ENCODE results near the gene JCHAIN.
"Not testable (repeated sequence)": the region's sequence is repeated elsewhere in the genome, so short reads cannot be mapped to it uniquely, and the experiment has no call there.

Gene JCHAIN

DNA sequence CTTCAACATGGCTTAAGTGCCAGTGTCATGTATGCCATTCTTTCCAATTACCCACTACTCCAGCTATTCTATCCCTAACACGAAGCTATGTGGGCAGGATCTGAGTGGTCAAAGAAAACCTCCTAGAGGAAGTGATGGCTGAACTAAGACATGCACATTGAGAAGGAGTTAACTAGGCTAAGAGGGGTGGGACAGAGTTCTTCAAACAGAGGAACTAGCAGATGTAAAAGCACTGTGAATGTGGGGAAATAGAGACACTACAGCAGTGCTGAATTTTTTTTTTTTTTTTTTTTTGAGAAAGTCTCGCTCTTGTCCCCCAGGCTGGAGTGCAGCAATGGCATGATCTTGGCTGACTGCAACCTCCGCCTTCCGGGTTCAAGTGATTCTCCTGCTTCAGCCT, 6.2 kb downstream of the JCHAIN start:
- Histone ChIP-seq H3K9me3 (replicated peaks in 1 of 11) (no peaks in the 10 kb centered on the region), H3K27me3 (no peaks in the 10 kb centered on the region), H4K20me1 (no peaks in the 10 kb centered on the region), H3K27ac (no peak overlapping the region), H3K4me2 (no peak overlapping the region), H3K9ac (no peak overlapping the region), H3K4me3 (no peak overlapping the region), H3K36me3 (no peaks in the 10 kb centered on the region), H3K4me1 (peaks cover 0 to 8% (median 0%) of the 10 kb centered on the region in 10 experiments; a peak in 2 of 20 replicates)
- no peak for TF ChIP-seq Cebpa-rat (IDR thresholded peaks at IDR 0.05)

DNA sequence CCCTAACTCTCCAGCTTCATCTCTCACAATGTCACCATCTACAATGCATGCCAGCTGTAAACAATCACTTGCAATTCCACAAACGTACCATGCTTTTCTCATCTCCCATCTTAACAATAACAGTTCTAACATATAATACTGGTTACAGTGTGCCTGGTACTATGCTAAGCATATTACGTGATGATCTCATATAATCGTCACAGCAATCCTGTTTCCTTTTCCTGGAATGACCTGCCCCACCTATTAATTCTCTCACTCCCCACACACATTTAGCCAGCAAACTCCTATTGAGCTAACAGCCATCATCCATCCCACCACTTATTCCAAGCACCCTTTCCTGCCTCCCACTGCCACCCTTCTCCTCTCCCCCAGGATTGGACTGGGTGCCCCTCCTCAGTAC, 7.9 kb downstream of the JCHAIN start:
- H3K36me3 ChIP-seq: no peaks in the 10 kb centered on the region
- peak overlapping the region in 2 of 11 experiments; percentile 13 to 33; a peak in 2 of 22 replicates for H3K4me2 ChIP-seq
- no peak overlapping the region for H3K9ac ChIP-seq
- no peak overlapping the region for H3K27ac ChIP-seq
- no peaks in the 10 kb centered on the region for H3K9me3 ChIP-seq (replicated peaks in 1 of 11)
- H3K27me3 ChIP-seq: no peaks in the 10 kb centered on the region
- no peak overlapping the region for H3K4me3 ChIP-seq
- no peaks in the 10 kb centered on the region for H4K20me1 ChIP-seq
- H3K4me1 ChIP-seq: peaks cover 0 to 8% (median 0%) of the 10 kb centered on the region in 10 experiments; a peak in 2 of 20 replicates
- TF ChIP-seq Cebpa-rat (IDR thresholded peaks at IDR 0.05): no peak

DNA sequence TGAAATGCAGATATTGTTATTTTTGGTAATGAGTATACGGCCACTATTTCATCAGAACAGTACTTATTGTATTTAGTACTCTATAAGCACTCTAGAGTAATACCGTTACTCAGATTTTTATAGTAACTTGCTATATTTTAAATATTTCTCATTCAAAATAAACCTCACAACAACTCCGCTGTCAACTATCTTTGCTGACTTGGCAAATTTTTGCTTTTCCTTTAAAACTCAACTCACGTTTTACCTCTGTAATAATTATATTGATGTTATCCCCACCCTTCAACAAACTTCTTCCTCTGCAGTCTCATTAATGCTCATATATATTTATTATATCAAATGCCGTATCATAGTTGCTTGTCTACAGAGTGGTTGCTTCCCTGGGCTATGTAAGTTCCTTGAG, 9.0 kb downstream of the JCHAIN start:
- no peak overlapping the region for H3K27ac ChIP-seq
- TF ChIP-seq Cebpa-rat (IDR thresholded peaks at IDR 0.05): no peak
- H3K9ac ChIP-seq: no peak overlapping the region
- H3K27me3 ChIP-seq: no peaks in the 10 kb centered on the region
- H3K9me3 ChIP-seq (replicated peaks in 1 of 11): no peaks in the 10 kb centered on the region
- no peaks in the 10 kb centered on the region for H3K36me3 ChIP-seq
- no peak overlapping the region for H3K4me2 ChIP-seq
- H3K4me3 ChIP-seq: no peak overlapping the region
- peaks cover 0 to 8% (median 0%) of the 10 kb centered on the region in 10 experiments; a peak in 2 of 20 replicates for H3K4me1 ChIP-seq
- H4K20me1 ChIP-seq: no peaks in the 10 kb centered on the region

DNA sequence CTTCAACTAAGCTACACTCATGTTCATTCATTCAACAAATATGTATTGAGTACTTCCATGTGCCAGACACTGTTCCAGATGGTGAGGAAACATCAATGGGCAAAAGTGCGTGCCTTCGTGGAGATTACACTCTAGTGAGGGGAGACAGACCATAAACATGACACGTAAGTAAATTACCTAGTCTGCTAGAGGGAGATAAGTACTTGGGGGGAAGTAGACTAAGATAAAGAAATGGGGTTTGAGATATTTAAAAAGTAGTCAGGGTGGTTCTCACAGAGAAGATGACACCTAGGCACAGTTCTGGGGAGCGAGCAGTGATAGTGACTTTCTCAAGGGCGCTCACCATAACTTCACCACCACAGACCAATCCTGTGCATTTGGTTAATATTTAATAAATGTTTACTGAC, 11.7 kb downstream of the JCHAIN start:
- H3K27me3 ChIP-seq: no peaks in the 10 kb centered on the region
- no peak overlapping the region for H3K9ac ChIP-seq
- H3K27ac ChIP-seq: no peak overlapping the region
- no peak overlapping the region for H3K4me3 ChIP-seq
- H3K9me3 ChIP-seq (replicated peaks in 1 of 11): no peaks in the 10 kb centered on the region
- no peaks in the 10 kb centered on the region for H3K36me3 ChIP-seq
- TF ChIP-seq Cebpa-rat (IDR thresholded peaks at IDR 0.05): no peak
- H3K4me2 ChIP-seq: no peak overlapping the region
- H4K20me1 ChIP-seq: no peaks in the 10 kb centered on the region
- H3K4me1 ChIP-seq: peaks cover 0 to 7% (median 0%) of the 10 kb centered on the region in 10 experiments; a peak in 1 of 20 replicates

DNA sequence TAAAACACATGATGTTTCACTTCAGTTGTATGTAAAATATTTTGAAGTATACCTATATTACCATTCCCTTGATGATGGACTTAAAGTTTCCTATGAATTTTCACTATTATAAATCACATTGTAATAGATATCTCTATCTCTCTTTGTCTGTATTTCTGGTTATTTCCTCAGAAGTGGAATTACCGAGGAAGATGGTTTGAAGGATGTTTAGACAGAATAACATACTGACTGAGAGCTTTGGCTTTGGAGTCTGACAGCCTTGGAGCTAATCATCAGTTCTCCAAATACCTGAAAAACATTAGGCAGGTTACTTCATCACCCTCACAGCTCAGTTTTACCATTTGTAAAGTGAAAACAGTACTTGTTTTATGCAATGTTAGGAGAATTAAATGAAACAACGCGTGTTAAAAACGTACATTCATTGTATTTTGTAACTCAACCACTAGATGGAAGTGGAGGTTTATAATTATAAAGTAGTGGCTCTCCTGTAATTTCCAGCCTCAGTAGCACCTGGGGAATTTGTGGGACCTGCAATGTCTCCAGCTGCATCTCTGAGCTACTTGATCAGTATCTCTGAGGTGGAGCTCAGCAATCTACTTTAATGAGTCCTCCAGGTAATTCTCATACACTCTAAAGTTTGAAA, 14.3 kb downstream of the JCHAIN start:
- H3K27ac ChIP-seq: no peak overlapping the region
- TF ChIP-seq Cebpa-rat (IDR thresholded peaks at IDR 0.05): no peak
- no peaks in the 10 kb centered on the region for H3K4me1 ChIP-seq
- no peaks in the 10 kb centered on the region for H3K9me3 ChIP-seq (replicated peaks in 1 of 11)
- H3K9ac ChIP-seq: no peak overlapping the region
- no peaks in the 10 kb centered on the region for H3K27me3 ChIP-seq
- H3K4me3 ChIP-seq: no peak overlapping the region
- H3K4me2 ChIP-seq: no peak overlapping the region
- H3K36me3 ChIP-seq: no peaks in the 10 kb centered on the region
- no peaks in the 10 kb centered on the region for H4K20me1 ChIP-seq

DNA sequence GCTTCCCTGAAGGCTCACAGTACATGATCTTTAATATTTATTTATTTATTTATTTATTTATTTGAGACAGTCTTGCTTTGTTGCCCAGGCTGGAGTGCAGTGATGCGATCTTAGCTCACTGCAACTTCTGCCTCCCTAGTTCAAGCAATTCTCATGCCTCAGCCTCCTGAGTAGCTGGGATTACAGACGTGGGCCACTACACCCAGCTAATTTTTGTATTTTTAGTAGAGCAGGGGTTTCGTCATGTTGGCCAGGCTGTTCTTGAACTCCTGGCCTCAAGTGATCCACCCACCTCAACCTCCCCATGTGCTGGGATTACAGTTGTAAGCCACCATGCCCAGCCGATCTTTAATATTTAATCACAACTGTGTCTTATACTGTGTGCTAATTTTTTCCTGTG, 15.6 kb downstream of the JCHAIN start:
- H3K9me3 ChIP-seq (replicated peaks in 1 of 11); H3K36me3 ChIP-seq; H3K4me2 ChIP-seq; H3K4me3 ChIP-seq; H3K27ac ChIP-seq; H3K9ac ChIP-seq; H4K20me1 ChIP-seq; H3K4me1 ChIP-seq; H3K27me3 ChIP-seq: not testable (repeated sequence)

DNA sequence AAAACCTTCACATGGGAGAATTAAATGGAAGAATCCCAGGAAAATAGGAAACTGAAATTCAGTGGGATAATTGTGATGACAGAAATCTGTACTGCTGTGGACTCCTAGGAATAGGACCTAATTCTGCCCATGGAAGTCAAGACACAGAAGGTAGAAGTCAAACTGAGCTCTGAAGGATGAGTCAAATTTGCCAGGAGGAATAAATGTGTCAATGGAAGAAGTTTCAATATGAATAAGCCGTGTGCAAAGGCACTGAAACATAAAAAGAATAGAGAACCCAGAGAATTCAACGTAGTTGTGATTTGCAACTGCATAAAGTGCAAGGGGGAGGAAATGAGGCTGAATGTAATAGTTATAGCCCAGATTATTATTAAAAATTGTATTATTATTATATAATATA, 26.1 kb downstream of the JCHAIN start:
- Histone ChIP-seq H3K4me2 (no peak overlapping the region), H4K20me1 (no peaks in the 10 kb centered on the region), H3K4me3 (no peak overlapping the region), H3K9ac (no peak overlapping the region), H3K9me3 (replicated peaks in 1 of 11) (no peaks in the 10 kb centered on the region), H3K27ac (no peak overlapping the region), H3K4me1 (no peaks in the 10 kb centered on the region), H3K36me3 (no peaks in the 10 kb centered on the region), H3K27me3 (no peaks in the 10 kb centered on the region)
- no peak for TF ChIP-seq Cebpa-rat (IDR thresholded peaks at IDR 0.05)

DNA sequence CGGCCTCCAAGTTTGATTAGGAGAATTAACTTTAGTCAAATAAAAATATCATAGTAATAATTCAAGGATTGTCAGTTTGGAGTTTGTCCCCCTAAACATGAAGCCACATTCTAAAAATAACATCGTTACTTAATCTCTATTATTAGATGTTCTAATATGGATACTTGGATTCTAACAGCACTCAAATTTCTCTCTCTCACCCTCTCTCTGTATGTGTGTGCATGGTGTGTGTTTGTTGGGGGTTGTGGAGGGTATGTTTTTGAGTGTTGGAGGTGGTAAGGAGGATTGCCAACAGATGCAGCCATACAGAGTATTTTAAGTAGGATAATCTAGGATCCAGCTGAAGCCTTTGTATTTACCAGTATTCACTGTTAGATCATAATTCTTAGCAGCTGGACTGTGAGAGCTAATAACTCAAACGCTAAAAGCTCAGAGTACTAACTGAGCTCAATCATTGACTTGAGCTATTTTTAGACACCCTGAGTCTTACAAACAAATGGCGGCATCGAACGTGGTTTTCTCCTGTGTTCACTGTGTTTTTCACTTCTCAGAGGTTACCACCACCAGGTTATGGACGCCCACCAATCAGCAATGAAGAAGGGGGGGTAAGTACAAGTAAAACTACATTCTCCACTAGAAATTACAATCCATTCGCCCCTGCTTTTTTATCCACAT, 28.9 kb downstream of the JCHAIN start:
- no peak overlapping the region for H3K27ac ChIP-seq
- H3K9ac ChIP-seq: no peak overlapping the region
- H3K4me1 ChIP-seq: no peaks in the 10 kb centered on the region
- H3K9me3 ChIP-seq (replicated peaks in 1 of 11): no peaks in the 10 kb centered on the region
- H3K4me3 ChIP-seq: no peak overlapping the region
- H3K4me2 ChIP-seq: no peak overlapping the region
- H3K27me3 ChIP-seq: no peaks in the 10 kb centered on the region
- TF ChIP-seq Cebpa-rat (IDR thresholded peaks at IDR 0.05): no peak
- H3K36me3 ChIP-seq: no peaks in the 10 kb centered on the region
- H4K20me1 ChIP-seq: no peaks in the 10 kb centered on the region

DNA sequence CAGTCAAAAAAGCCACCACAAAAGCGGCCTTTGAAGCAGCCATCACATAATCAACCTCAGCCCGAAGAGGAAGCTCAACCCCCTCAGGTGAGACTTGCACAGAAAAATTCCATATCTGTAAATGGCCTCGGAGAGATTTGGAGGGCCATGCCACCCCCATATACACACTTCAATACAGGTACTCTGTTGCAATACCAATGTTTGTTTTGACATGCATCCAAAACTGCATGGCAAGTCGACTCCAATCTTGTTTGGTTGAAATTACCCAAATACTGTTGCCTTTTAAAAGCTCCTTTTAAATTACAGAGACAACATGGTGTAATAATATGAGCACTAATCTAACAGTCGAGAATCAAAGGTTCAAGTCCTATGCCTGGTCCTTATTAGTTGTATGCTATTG, 31.8 kb downstream of the JCHAIN start:
- Histone ChIP-seq H3K27me3 (no peaks in the 10 kb centered on the region), H4K20me1 (no peaks in the 10 kb centered on the region), H3K27ac (no peak overlapping the region), H3K9ac (no peak overlapping the region), H3K4me2 (no peak overlapping the region), H3K36me3 (no peaks in the 10 kb centered on the region), H3K9me3 (replicated peaks in 1 of 11) (no peaks in the 10 kb centered on the region), H3K4me3 (no peak overlapping the region), H3K4me1 (no peaks in the 10 kb centered on the region)
- no peak for TF ChIP-seq Cebpa-rat (IDR thresholded peaks at IDR 0.05)

DNA sequence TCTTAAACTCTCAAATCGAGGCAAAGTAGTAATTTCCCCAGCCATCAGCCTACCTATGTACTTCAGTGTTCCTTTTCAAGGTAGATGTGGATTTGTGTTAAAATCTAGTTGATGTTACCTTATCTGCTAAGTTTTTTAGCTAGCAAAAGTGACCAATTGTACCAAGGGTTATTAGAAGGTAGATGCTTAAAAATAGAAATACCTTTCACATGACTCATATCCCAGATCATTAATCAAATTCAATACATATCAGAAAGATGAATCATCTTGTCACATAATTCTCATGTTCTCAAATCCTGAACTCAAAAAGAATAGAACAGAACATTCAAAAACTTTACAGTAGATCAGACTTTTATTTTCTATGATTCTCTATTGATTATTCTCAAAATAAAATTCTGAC, 34.3 kb downstream of the JCHAIN start:
- H3K9me3 ChIP-seq (replicated peaks in 1 of 11): no peaks in the 10 kb centered on the region
- H3K9ac ChIP-seq: no peak overlapping the region
- H3K27ac ChIP-seq: no peak overlapping the region
- H3K36me3 ChIP-seq: no peaks in the 10 kb centered on the region
- no peaks in the 10 kb centered on the region for H3K4me1 ChIP-seq
- no peak overlapping the region for H3K4me3 ChIP-seq
- no peak for TF ChIP-seq Cebpa-rat (IDR thresholded peaks at IDR 0.05)
- H3K27me3 ChIP-seq: no peaks in the 10 kb centered on the region
- H4K20me1 ChIP-seq: no peaks in the 10 kb centered on the region
- no peak overlapping the region for H3K4me2 ChIP-seq
